Uterus (tissue), 4 donors: Measurements from ENCODE around the gene MOCS3. TPM values are rescaled to one million over a fixed set of nuclear protein-coding genes. Genes with fewer than 3 reads are reported as not detected.

Experiments
- DNase-seq, 2 donors: peaks; one replicate each; pipeline ENCODE4 v3.0.0-alpha.2; 2019 to 2020
- H3K27ac ChIP-seq, 2 donors: fragments of 200-600 bp; sonication (generic); 1 replicate in 1 of 2; 2 replicates in 1 of 2; pipeline ENCODE4 v1.5.1; 2016 to 2018
- H3K27me3 ChIP-seq, 2 donors: fragments of 200-600 bp; sonication (generic); one replicate each; pipeline ENCODE4 v1.5.1; 2018 to 2019; ENCODE audit warnings: control low read depth in 1 of 2
- H3K36me3 ChIP-seq, 2 donors: fragments of 200-600 bp; sonication (generic); one replicate each; pipeline ENCODE4 v1.5.1; 2019; ENCODE audit warnings: control low read depth in 1 of 2
- H3K4me1 ChIP-seq, 2 donors: fragments of 200-600 bp; sonication (generic); one replicate each; pipeline ENCODE4 v1.5.1; 2018 to 2019; ENCODE audit warnings: control low read depth in 1 of 2
- H3K4me3 ChIP-seq, 2 donors: fragments of 200-600 bp; sonication (generic); 1 replicate in 1 of 2; 2 replicates in 1 of 2; pipeline ENCODE4 v1.5.1; 2018 to 2019; ENCODE audit warnings: mild to moderate bottlenecking in 1 of 2
- H3K9me3 ChIP-seq, 2 donors: fragments of 200-600 bp; sonication (generic); one replicate each; pipeline ENCODE4 v1.5.1; 2019; ENCODE audit warnings: control low read depth in 1 of 2
- CTCF ChIP-seq, 4 experiments: fragments of 200-600 bp in 2 of 4; fragments of 450-650 bp in 2 of 4; sonication (generic) in 2 of 4; IDR thresholded peaks; one replicate each; pipeline ENCODE4 v1.5.1; 2016 to 2019; ENCODE audit warnings: antibody characterized with exemption in 4 of 4, mild to moderate bottlenecking in 2 of 4, moderate library complexity in 1 of 4
- POLR2A ChIP-seq, 2 donors: fragments of 450-650 bp; IDR thresholded peaks; one replicate each; pipeline ENCODE4 v1.6.1; 2016; ENCODE audit warnings: antibody characterized with exemption in 2 of 2, mild to moderate bottlenecking in 1 of 2, moderate library complexity in 1 of 2
- intact Hi-C: fragments of 100-400 bp; cut with DNase I; formaldehyde crosslinking; loops from one replicate; pipeline ENCODE4 v1.15.1; 2023; ENCODE audit warnings: low total_unique reads
- total RNA-seq, 4 donors: library from RNA; depleted of rRNA in 3 of 4; stranded (reverse); fragments of >200 nt in 3 of 4; gene quantifications; one replicate each; pipeline versions ENCODE4 v1.1.0 to v1.2.4, GENCODE V29; 2014 to 2023
- donor health status: DM: yes; HTN: yes; CAD: no.

Gene MOCS3
- total RNA-seq, 4 donors from 2014 or later, result 0.59 to 8.2 (median 5.9) TPM

- no peak for TF ChIP-seq CTCF (IDR thresholded peaks at IDR 0.05)
- TF ChIP-seq POLR2A (IDR thresholded peaks at IDR 0.05), result no peak
- no peaks in the 10 kb centered on the region for H3K9me3 ChIP-seq
- no peaks in the 10 kb centered on the region for H3K36me3 ChIP-seq
- H3K27me3 ChIP-seq, result no peaks in the 10 kb centered on the region
- intact Hi-C loops, result no loop called here
- H3K27ac ChIP-seq, result peak overlapping the region; percentile 42 to 48
- H3K4me3 ChIP-seq, result no peak overlapping the region
- DNase-seq, result no peak
- H3K4me1 ChIP-seq, result peaks cover 12 to 29% of the 10 kb centered on the region in 2 donors
Observed at GRCh38 chr20:50915424-50915823, 43.2 kb upstream of the MOCS3 start.

GRCh38 chr20:50916257-50916656 is 42.4 kb upstream of the MOCS3 start:
- intact Hi-C loops, result no loop called here
- no peaks in the 10 kb centered on the region for H3K27me3 ChIP-seq
- peak overlapping the region; percentile 42 to 48 for H3K27ac ChIP-seq
- TF ChIP-seq CTCF (IDR thresholded peaks at IDR 0.05), result no peak
- TF ChIP-seq POLR2A (IDR thresholded peaks at IDR 0.05), result no peak
- H3K4me3 ChIP-seq, result no peak overlapping the region
- H3K4me1 ChIP-seq, result peaks cover 5 to 36% of the 10 kb centered on the region in 2 donors
- no peak for DNase-seq
- no peaks in the 10 kb centered on the region for H3K9me3 ChIP-seq
- H3K36me3 ChIP-seq, result no peaks in the 10 kb centered on the region

GRCh38 chr20:50916934-50917333 is 41.7 kb upstream of the MOCS3 start:
- peaks cover 2 to 38% of the 10 kb centered on the region in 2 donors for H3K4me1 ChIP-seq
- peak overlapping the region; percentile 38 to 48 for H3K27ac ChIP-seq
- H3K9me3 ChIP-seq, result no peaks in the 10 kb centered on the region
- intact Hi-C loops, result no loop called here
- TF ChIP-seq POLR2A (IDR thresholded peaks at IDR 0.05) (no peak), CTCF (IDR thresholded peaks at IDR 0.05) (no peak)
- no peak for DNase-seq
- no peaks in the 10 kb centered on the region for H3K36me3 ChIP-seq
- no peak overlapping the region for H3K4me3 ChIP-seq
- H3K27me3 ChIP-seq, result no peaks in the 10 kb centered on the region

- TF ChIP-seq POLR2A (IDR thresholded peaks at IDR 0.05), result no peak
- TF ChIP-seq CTCF (IDR thresholded peaks at IDR 0.05), result no peak
- intact Hi-C loops, result no loop called here
- DNase-seq, result no peak
- H3K36me3 ChIP-seq, result no peaks in the 10 kb centered on the region
- peaks cover 0 to 36% of the 10 kb centered on the region in 2 donors for H3K4me1 ChIP-seq
- no peaks in the 10 kb centered on the region for H3K27me3 ChIP-seq
- H3K27ac ChIP-seq, result peak overlapping the region; percentile 38 to 41
- H3K4me3 ChIP-seq, result no peak overlapping the region
- H3K9me3 ChIP-seq, result no peaks in the 10 kb centered on the region
Observed at GRCh38 chr20:50918403-50918802, 40.2 kb upstream of the MOCS3 start.

GRCh38 chr20:50919567-50919966 is 39.1 kb upstream of the MOCS3 start:
- Histone ChIP-seq H3K4me3 (no peak overlapping the region), H3K9me3 (no peaks in the 10 kb centered on the region), H3K36me3 (no peaks in the 10 kb centered on the region), H3K27ac (peak overlapping the region; percentile 41 to 43), H3K4me1 (peaks cover 0 to 36% of the 10 kb centered on the region in 2 donors), H3K27me3 (no peaks in the 10 kb centered on the region)
- TF ChIP-seq CTCF (IDR thresholded peaks at IDR 0.05), result no peak
- TF ChIP-seq POLR2A (IDR thresholded peaks at IDR 0.05), result no peak
- intact Hi-C loops, result no loop called here
- peak; percentile 71 to 74 for DNase-seq
